Osteoblast (primary cell): ENCODE measurements around the gene PDLIM7. TPM values are rescaled to one million over a fixed set of nuclear protein-coding genes. Genes with fewer than 3 reads are reported as not detected.

Source experiments
- DNase-seq: peaks from one replicate; pipeline ENCODE4 v3.0.0; 2011; ENCODE audit warnings: low spot score, mixed read lengths; ENCODE audit not compliant: insufficient read length; ENCODE audit errors: missing footprints
- H2AFZ ChIP-seq: 2 replicates; pipeline ENCODE4 v1.6.0; 2011; ENCODE audit warnings: mild to moderate bottlenecking, low read length
- H3K27ac ChIP-seq: 2 replicates; pipeline ENCODE4 v1.5.1; 2011; ENCODE audit warnings: mild to moderate bottlenecking, low read depth, low read length, moderate library complexity
- H3K27me3 ChIP-seq: 2 replicates; pipeline ENCODE4 v1.6.0; 2012; ENCODE audit warnings: mild to moderate bottlenecking, control low read depth, inconsistent platforms, low read length, moderate library complexity; ENCODE audit not compliant: insufficient read depth
- H3K36me3 ChIP-seq: 2 replicates; pipeline ENCODE4 v1.5.1; 2011; ENCODE audit warnings: mild to moderate bottlenecking, low read length, control low read depth, moderate library complexity; ENCODE audit not compliant: insufficient read depth
- H3K4me1 ChIP-seq: 2 replicates; pipeline ENCODE4 v1.5.1; 2011; ENCODE audit warnings: mild to moderate bottlenecking, low read length, control low read depth, moderate library complexity; ENCODE audit not compliant: insufficient read depth
- H3K4me2 ChIP-seq: 2 replicates; pipeline ENCODE4 v1.6.0; 2011; ENCODE audit warnings: mild to moderate bottlenecking, low read length; ENCODE audit not compliant: insufficient read depth
- H3K4me3 ChIP-seq: fragments of 200-600 bp; sonication (generic); 3 replicates; pipeline ENCODE4 v1.5.1; 2012; ENCODE audit warnings: mild to moderate bottlenecking, low read length, inconsistent platforms; ENCODE audit not compliant: insufficient read depth
- H3K79me2 ChIP-seq: 2 replicates; pipeline ENCODE4 v1.6.0; 2012; ENCODE audit warnings: mild to moderate bottlenecking, low read length, control low read depth, inconsistent platforms; ENCODE audit not compliant: insufficient read depth
- H3K9me3 ChIP-seq: 2 replicates; pipeline ENCODE4 v1.5.1; 2011; ENCODE audit warnings: low read depth, low read length, control low read depth
- H4K20me1 ChIP-seq: 2 replicates; pipeline ENCODE4 v1.6.0; 2012; ENCODE audit warnings: mild to moderate bottlenecking, low read length, control low read depth; ENCODE audit not compliant: insufficient read depth
- total RNA-seq: library from RNA; depleted of rRNA; stranded (reverse); fragments of >200 nt; gene quantifications from 2 replicates; pipeline ENCODE4 v1.2.3, GENCODE V29; 2012
- TF ChIP-seq, protein P1 (sequence below): IDR thresholded peaks from 2 replicates; pipeline ENCODE4 v1.5.1; 2011; ENCODE audit warnings: mild to moderate bottlenecking, low read depth, low read length, moderate library complexity; ENCODE audit errors: extremely low read depth

PDLIM7 gene
- total RNA-seq, 1 donor = 159 TPM

DNA sequence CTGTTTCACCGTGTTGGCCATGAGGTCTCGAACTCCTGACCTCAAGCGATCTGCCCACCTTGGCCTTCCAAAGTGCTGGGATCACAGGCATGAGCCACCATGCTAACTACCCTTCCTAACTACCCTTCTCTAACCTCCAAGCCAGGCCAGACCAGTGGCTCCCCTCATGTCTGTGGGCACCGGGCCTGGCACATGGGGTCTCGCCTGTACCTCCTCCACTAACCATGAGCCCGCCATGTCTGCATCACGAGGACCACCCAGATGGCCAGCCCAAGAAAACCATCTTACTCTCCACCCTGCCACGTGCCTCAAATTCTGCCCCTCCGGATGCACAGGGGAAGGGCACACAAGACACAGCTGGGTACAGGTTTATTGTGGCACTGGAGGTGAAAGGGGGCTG, 14.4 kb downstream of the PDLIM7 start:
- DNase-seq = no peak
- no peak overlapping the region for H2AFZ ChIP-seq
- TF ChIP-seq, protein P1, sequence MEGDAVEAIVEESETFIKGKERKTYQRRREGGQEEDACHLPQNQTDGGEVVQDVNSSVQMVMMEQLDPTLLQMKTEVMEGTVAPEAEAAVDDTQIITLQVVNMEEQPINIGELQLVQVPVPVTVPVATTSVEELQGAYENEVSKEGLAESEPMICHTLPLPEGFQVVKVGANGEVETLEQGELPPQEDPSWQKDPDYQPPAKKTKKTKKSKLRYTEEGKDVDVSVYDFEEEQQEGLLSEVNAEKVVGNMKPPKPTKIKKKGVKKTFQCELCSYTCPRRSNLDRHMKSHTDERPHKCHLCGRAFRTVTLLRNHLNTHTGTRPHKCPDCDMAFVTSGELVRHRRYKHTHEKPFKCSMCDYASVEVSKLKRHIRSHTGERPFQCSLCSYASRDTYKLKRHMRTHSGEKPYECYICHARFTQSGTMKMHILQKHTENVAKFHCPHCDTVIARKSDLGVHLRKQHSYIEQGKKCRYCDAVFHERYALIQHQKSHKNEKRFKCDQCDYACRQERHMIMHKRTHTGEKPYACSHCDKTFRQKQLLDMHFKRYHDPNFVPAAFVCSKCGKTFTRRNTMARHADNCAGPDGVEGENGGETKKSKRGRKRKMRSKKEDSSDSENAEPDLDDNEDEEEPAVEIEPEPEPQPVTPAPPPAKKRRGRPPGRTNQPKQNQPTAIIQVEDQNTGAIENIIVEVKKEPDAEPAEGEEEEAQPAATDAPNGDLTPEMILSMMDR = no peak
- H3K79me2 ChIP-seq = peaks cover 20% of the 10 kb centered on the region
- H3K27me3 ChIP-seq = no peaks in the 10 kb centered on the region
- no peak overlapping the region for H3K4me2 ChIP-seq
- no peak overlapping the region for H3K27ac ChIP-seq
- H3K9me3 ChIP-seq = no peaks in the 10 kb centered on the region
- peaks cover 77% of the 10 kb centered on the region for H3K36me3 ChIP-seq
- no peak overlapping the region for H3K4me3 ChIP-seq
- peaks cover 46% of the 10 kb centered on the region for H4K20me1 ChIP-seq
- peaks cover 11% of the 10 kb centered on the region for H3K4me1 ChIP-seq

DNA sequence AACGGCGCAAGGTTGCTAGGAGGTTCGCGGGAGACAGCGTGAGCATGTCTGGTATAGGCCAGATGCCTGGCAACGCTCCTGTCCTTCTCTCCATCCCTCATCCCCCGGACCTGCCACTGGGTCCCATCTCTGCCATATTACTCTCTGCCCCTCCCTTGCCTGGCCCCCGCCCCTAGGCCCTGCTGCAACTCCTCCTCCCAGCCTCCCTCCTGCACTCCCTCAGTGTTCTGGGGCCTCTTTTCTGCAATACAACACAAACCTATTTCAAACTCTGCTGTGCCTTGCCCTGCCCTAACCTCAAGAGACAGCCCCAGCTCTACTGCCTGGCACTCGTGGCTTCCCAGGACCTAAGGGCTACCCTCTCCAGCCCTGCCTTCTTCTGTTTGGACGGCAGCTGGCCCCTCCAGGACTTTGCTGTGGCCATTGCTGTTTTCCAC, 15.0 kb downstream of the PDLIM7 start:
- Histone ChIP-seq H3K36me3 (peaks cover 70% of the 10 kb centered on the region), H3K9me3 (no peaks in the 10 kb centered on the region), H3K4me3 (no peak overlapping the region), H3K27ac (no peak overlapping the region), H4K20me1 (peaks cover 40% of the 10 kb centered on the region), H3K79me2 (peaks cover 15% of the 10 kb centered on the region), H3K4me2 (no peak overlapping the region), H3K4me1 (peaks cover 11% of the 10 kb centered on the region), H3K27me3 (no peaks in the 10 kb centered on the region), H2AFZ (no peak overlapping the region)
- TF ChIP-seq, protein P1 = no peak
- DNase-seq = no peak

DNA sequence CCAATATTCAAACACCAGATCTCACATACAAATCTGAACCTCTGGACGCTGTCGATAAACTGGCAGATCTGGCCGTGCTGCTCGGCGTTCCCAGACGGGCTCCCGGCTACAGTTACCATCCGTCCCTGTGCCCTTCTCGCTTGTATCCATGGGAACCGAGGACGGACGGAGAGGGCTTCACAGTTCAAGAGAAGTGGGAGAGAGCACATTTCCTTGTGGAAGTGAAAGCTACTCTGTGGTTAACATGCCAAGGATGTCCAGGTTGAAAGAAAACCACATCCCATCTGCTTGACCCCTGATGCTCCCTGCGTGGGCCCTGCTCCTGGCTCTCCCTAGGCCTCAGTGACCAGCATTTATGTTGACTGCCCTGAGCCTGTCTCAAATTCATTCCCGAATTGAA, 17.6 kb downstream of the PDLIM7 start:
- Histone ChIP-seq H3K9me3 (no peaks in the 10 kb centered on the region), H3K27me3 (no peaks in the 10 kb centered on the region), H3K27ac (peak overlapping the region; percentile 72), H4K20me1 (peaks cover 26% of the 10 kb centered on the region), H3K4me2 (no peak overlapping the region), H3K4me1 (peaks cover 11% of the 10 kb centered on the region), H3K79me2 (peaks cover 5% of the 10 kb centered on the region), H3K36me3 (peaks cover 46% of the 10 kb centered on the region), H3K4me3 (no peak overlapping the region), H2AFZ (no peak overlapping the region)
- no peak for DNase-seq
- TF ChIP-seq, protein P1 = no peak

DNA sequence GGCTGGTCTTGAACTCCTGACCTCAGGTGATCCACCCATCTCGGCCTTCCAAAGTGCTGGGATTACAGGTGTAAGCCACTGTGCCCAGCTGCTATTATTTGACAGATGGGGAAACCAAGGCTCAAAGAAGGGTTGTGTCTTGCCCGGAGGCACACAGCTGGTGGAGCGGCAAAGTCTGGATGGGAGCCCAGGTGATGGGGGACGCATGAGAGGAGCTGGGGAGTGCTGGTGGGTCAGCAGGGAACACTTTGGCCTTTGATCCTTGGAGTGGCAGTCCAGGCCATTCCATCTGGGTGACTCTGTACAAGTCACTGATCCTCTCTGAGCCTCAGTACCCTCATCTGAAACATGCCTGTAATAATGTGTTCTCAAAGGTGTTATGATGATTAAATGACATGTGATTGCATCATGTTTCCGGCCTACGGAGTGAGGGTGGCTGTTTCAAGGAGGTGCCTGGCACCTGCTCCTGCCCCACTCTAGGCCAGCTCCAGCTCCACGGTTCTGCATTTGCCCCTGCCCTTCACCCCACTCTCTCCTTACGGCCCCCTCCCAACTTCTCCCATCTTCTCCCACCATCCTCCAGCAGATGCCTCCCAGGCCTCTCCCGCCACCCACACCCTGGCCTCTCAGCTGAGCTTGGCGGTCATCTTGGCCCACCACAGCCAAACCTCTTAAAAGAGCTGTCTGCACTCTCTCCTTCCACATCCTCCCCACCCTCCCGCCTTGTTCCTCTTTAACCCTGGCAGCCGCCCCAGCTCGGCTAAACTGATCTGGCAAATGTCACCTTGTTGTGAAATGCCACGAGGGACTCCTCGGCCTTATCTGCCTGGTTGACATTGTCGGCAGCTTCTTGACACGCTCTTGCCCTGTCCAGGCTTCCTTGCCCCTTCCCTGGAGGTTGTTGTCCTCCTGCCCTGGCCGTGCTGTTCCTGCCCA, 18.4 kb downstream of the PDLIM7 start:
- TF ChIP-seq, protein P1 = no peak
- peak overlapping the region; percentile 72 for H3K27ac ChIP-seq
- no peak overlapping the region for H3K4me2 ChIP-seq

More for the DNA sequence above, 18.4 kb downstream of the PDLIM7 start:
- H3K9me3 ChIP-seq = no peaks in the 10 kb centered on the region
- peaks cover 18% of the 10 kb centered on the region for H4K20me1 ChIP-seq
- no peaks in the 10 kb centered on the region for H3K79me2 ChIP-seq
- no peak overlapping the region for H2AFZ ChIP-seq
- peak; percentile 84 for DNase-seq
- peaks cover 15% of the 10 kb centered on the region for H3K4me1 ChIP-seq
- H3K36me3 ChIP-seq = peaks cover 38% of the 10 kb centered on the region
- no peak overlapping the region for H3K4me3 ChIP-seq
- H3K27me3 ChIP-seq = no peaks in the 10 kb centered on the region
